ENCODE measurements around the gene ZFP3. TPM values are rescaled to one million over a fixed set of nuclear protein-coding genes. Genes with fewer than 3 reads are reported as not detected.
A peak's percentile ranks its signal among the peaks of the same experiment; 100 is the strongest.

Gene ZFP3
- total and polyA plus RNA-seq, 2 donors from 2014 or later: 3.4 to 10.0 TPM

GRCh38 chr17:5044630-5045029 lies 33.6 kb upstream of the ZFP3 start:
- Histone ChIP-seq H3K9ac (ENCODE audit: low read length in 3 of 3) (no peak overlapping the region), H3K27me3 (ENCODE audit: control insufficient read depth, insufficient read depth, low read length) (no peaks in the 10 kb centered on the region), H3K4me3 (ENCODE audit: low read length in 3 of 3) (no peak overlapping the region), H3K4me1 (ENCODE audit: control insufficient read depth in 2 of 3, insufficient read depth in 2 of 3, low read depth in 1 of 3, low read length in 3 of 3) (peaks cover 0 to 2% (median 0%) of the 10 kb centered on the region in 3 donors), H3K9me3 (ENCODE audit: control insufficient read depth in 2 of 3, insufficient read depth in 1 of 3, low read length in 3 of 3) (no peaks in the 10 kb centered on the region), H3K36me3 (ENCODE audit: control insufficient read depth in 2 of 3, insufficient read depth in 3 of 3, low read length in 3 of 3) (no peaks in the 10 kb centered on the region), H3K27ac (ENCODE audit: low read depth in 2 of 2, low read length in 2 of 2) (no peak overlapping the region)
- FAIRE-seq: no peak
- TF ChIP-seq CTCF (IDR thresholded peaks at IDR 0.05; ENCODE audit: borderline replicate concordance, extremely low read depth, insufficient read depth): no peak
- intact Hi-C loops (cut with DNase I): no loop called here
- DNase-seq: no peak

- peaks cover 0 to 3% (median 0%) of the 10 kb centered on the region in 3 donors for H3K4me1 ChIP-seq (ENCODE audit: control insufficient read depth in 2 of 3, insufficient read depth in 2 of 3, low read depth in 1 of 3, low read length in 3 of 3)
- no peak for FAIRE-seq
Observed at GRCh38 chr17:5045496-5045895, 32.8 kb upstream of the ZFP3 start.

GRCh38 chr17:5047446-5047845 lies 30.8 kb upstream of the ZFP3 start:
- Histone ChIP-seq H3K36me3 (ENCODE audit: control insufficient read depth in 2 of 3, insufficient read depth in 3 of 3, low read length in 3 of 3) (no peaks in the 10 kb centered on the region), H3K4me3 (ENCODE audit: low read length in 3 of 3) (no peak overlapping the region), H3K27me3 (ENCODE audit: control insufficient read depth, insufficient read depth, low read length) (no peaks in the 10 kb centered on the region), H3K9me3 (ENCODE audit: control insufficient read depth in 2 of 3, insufficient read depth in 1 of 3, low read length in 3 of 3) (no peaks in the 10 kb centered on the region), H3K9ac (ENCODE audit: low read length in 3 of 3) (no peak overlapping the region), H3K27ac (ENCODE audit: low read depth in 2 of 2, low read length in 2 of 2) (no peak overlapping the region), H3K4me1 (ENCODE audit: control insufficient read depth in 2 of 3, insufficient read depth in 2 of 3, low read depth in 1 of 3, low read length in 3 of 3) (peaks cover 0 to 3% (median 0%) of the 10 kb centered on the region in 3 donors)
- intact Hi-C loops (cut with DNase I): no loop called here
- no peak for TF ChIP-seq CTCF (IDR thresholded peaks at IDR 0.05; ENCODE audit: borderline replicate concordance, extremely low read depth, insufficient read depth)
- no peak for FAIRE-seq
- DNase-seq: no peak

More at GRCh38 chr17:5045496-5045895, 32.8 kb upstream of the ZFP3 start:
- no peak for DNase-seq
- H3K36me3 ChIP-seq (ENCODE audit: control insufficient read depth in 2 of 3, insufficient read depth in 3 of 3, low read length in 3 of 3): no peaks in the 10 kb centered on the region
- no peak overlapping the region for H3K9ac ChIP-seq (ENCODE audit: low read length in 3 of 3)
- H3K4me3 ChIP-seq (ENCODE audit: low read length in 3 of 3): no peak overlapping the region
- no peak overlapping the region for H3K27ac ChIP-seq (ENCODE audit: low read depth in 2 of 2, low read length in 2 of 2)
- no peaks in the 10 kb centered on the region for H3K27me3 ChIP-seq (ENCODE audit: control insufficient read depth, insufficient read depth, low read length)
- TF ChIP-seq CTCF (IDR thresholded peaks at IDR 0.05; ENCODE audit: borderline replicate concordance, extremely low read depth, insufficient read depth): no peak
- intact Hi-C loops (cut with DNase I): no loop called here
- H3K9me3 ChIP-seq (ENCODE audit: control insufficient read depth in 2 of 3, insufficient read depth in 1 of 3, low read length in 3 of 3): no peaks in the 10 kb centered on the region

- FAIRE-seq: no peak
- H3K27ac ChIP-seq (ENCODE audit: low read depth in 2 of 2, low read length in 2 of 2): no peak overlapping the region
- H3K9ac ChIP-seq (ENCODE audit: low read length in 3 of 3): peak overlapping the region in 1 of 3 donors; percentile 16
Observed at GRCh38 chr17:5049314-5049841, 28.9 kb upstream of the ZFP3 start.

More at GRCh38 chr17:5049314-5049841, 28.9 kb upstream of the ZFP3 start:
- H3K9me3 ChIP-seq (ENCODE audit: control insufficient read depth in 2 of 3, insufficient read depth in 1 of 3, low read length in 3 of 3): no peaks in the 10 kb centered on the region
- no peaks in the 10 kb centered on the region for H3K36me3 ChIP-seq (ENCODE audit: control insufficient read depth in 2 of 3, insufficient read depth in 3 of 3, low read length in 3 of 3)
- intact Hi-C loops (cut with DNase I): no loop called here
- peak in 1 of 5 donors; percentile 68 for DNase-seq
- no peaks in the 10 kb centered on the region for H3K27me3 ChIP-seq (ENCODE audit: control insufficient read depth, insufficient read depth, low read length)
- peaks cover 0 to 3% (median 0%) of the 10 kb centered on the region in 3 donors for H3K4me1 ChIP-seq (ENCODE audit: control insufficient read depth in 2 of 3, insufficient read depth in 2 of 3, low read depth in 1 of 3, low read length in 3 of 3)
- TF ChIP-seq CTCF (IDR thresholded peaks at IDR 0.05; ENCODE audit: borderline replicate concordance, extremely low read depth, insufficient read depth): no peak
- H3K4me3 ChIP-seq (ENCODE audit: low read length in 3 of 3): no peak overlapping the region

All from kidney (tissue), 14 donors.